Subcutaneous adipose tissue (tissue), 4 donors: ENCODE results near the gene MEGF8. TPM values are rescaled to one million over a fixed set of nuclear protein-coding genes. Genes with fewer than 3 reads are reported as not detected.

Experiments used
- CTCF ChIP-seq: fragments of 450-650 bp; IDR thresholded peaks from one replicate; pipeline ENCODE4 v1.5.1; 2016; ENCODE audit warnings: low read depth, mild to moderate bottlenecking, control low read depth, antibody characterized with exemption, moderate library complexity
- total RNA-seq, 4 donors: library from RNA; depleted of rRNA; stranded (reverse); fragments of >200 nt; gene quantifications; one replicate each; pipeline ENCODE4 v1.1.0, GENCODE V29; 2016

Gene MEGF8
- total RNA-seq, 4 donors from 2014 or later, result 11.9 to 58.8 (median 17.0) TPM

DNA sequence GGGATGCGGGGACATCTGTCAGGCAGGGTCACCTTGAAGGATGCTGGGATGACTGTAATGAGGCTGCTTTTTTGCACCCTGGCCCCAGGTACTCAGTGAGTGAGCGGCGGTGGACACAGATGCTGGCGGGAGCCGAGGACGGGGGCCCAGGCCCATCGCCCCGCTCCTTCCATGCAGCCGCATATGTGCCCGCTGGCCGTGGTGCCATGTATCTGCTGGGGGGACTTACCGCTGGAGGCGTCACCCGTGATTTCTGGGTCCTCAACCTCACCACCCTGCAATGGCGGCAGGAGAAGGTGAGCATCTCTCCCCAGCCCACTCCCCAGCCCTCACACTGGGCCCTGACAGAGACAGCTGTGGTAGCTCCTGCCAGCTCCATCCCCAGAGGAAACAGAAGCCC, 31.3 kb downstream of the MEGF8 start:
- no peak for TF ChIP-seq CTCF

DNA sequence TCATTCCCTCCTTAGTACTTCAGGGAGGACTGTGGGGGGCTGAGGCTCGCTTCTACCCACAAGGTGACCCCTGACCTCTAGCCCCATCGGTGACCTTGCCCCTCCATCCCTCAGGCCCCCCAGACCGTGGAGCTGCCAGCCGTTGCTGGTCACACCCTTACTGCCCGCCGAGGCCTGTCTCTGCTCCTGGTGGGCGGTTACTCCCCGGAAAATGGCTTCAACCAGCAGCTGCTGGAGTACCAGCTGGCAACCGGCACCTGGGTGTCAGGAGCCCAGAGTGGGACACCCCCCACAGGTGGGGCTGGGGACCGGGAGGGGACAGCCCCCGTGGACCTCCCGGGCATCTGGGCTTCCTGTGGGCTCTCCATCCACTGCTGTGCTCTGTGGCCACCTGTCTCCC, 31.9 kb downstream of the MEGF8 start:
- TF ChIP-seq CTCF, result no peak

- no peak for TF ChIP-seq CTCF
Observed at GRCh38 chr19:42360787-42361544, 35.5 kb downstream of the MEGF8 start.

- TF ChIP-seq CTCF, result no peak
Observed at GRCh38 chr19:42361545-42361910, 36.1 kb downstream of the MEGF8 start.

- TF ChIP-seq CTCF, result no peak
Observed at GRCh38 chr19:42362342-42362741, 36.9 kb downstream of the MEGF8 start.

DNA sequence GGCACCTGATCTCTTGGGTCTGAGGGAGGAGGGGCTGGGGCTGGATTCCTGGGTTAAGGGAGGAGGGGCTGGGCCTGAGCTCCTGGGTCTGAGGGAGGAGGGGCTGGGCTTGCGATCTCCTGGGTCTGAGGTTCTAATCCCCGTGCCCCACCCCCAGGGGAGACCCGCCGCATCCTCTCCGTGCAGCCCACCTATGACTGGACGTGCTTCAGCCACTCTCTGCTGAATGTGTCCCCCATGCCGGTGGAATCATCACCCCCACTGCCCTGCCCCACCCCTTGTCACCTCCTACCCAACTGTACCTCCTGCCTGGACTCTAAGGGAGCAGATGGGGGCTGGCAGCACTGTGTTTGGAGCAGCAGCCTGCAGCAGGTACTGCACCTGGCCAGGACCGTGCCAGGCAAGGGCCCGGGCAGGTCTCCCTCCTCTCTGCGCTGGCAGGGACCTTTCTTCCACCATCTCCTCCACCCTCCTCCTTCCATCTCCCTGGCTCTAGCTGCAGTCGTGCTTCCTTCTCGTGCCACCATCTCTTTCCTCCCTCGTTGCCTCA, 37.5 kb downstream of the MEGF8 start:
- no peak for TF ChIP-seq CTCF

GRCh38 chr19:42363614-42364346, 38.3 kb downstream of the MEGF8 start:
- no peak for TF ChIP-seq CTCF
